Measurements from ENCODE around the gene ZNF511.

DNA sequence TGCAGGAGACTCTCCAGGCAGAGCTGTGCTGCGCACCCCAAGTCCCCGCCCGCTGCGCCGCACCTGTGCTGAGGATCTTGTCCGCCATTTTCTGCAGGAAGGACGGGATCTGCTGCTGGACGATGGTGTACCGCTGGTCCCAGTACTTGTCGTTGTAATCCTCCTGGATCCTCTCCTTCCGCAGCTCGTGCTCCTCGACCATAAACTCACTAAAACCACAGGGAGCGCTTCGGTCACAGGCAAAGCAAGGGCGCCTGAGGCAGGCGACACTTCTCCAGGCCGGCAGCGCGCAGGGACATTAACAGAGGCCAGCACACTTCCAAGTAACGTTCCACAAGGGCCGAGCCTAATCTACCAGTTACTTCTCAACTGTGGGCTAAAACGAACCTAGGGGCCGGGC, 19.0 kb upstream of the ZNF511 start:
- TF ChIP-seq CTCF (IDR thresholded peaks at IDR 0.05; ENCODE audit: low read length) (no peak), EZH2phosphoT487 (IDR thresholded peaks at IDR 0.05; ENCODE audit: low read length) (no peak)
